IMR-90 (cell line): ENCODE results near the gene DNAJB4. TPM values are rescaled to one million over a fixed set of nuclear protein-coding genes. Genes with fewer than 3 reads are reported as not detected.

Experiments used
- ATAC-seq: fragments of 200-7000 bp; cut with Tn5 transposase; 2 replicates; pipeline ENCODE4 v1.9.1; 2020; ENCODE audit warnings: low read depth, mild to moderate bottlenecking, moderate library complexity
- BruUV-seq: library from RNA; stranded (reverse); fragments of 400-500 nt; replicated peaks from 2 replicates; lab custom pipeline; 2021; lab: Mats Ljungman, UMichigan
- CTCF ChIA-PET: fragments of 300-600 bp; formaldehyde crosslinking; extraction: SDS; loops from one replicate; lab custom pipeline; 2021; ENCODE audit warnings: antibody characterized with exemption; lab: Yijun Ruan, JAX
- POLR2A ChIA-PET: fragments of 300-600 bp; sonication (Branson Sonifier 250); formaldehyde crosslinking; loops from one replicate; lab custom pipeline; 2022; ENCODE audit warnings: antibody characterized with exemption; ENCODE audit not compliant: unreplicated experiment; lab: Charles Lee
- DNase-seq: peaks from one replicate; pipeline ENCODE4 v3.0.0; 2013
- H2AFZ ChIP-seq: replicated peaks from 2 replicates; pipeline ENCODE3; 2013; ENCODE audit warnings: low read length, mild to moderate bottlenecking; ENCODE audit not compliant: poor library complexity
- H2AK5ac ChIP-seq: 2 replicates; pipeline ENCODE4 v1.6.1; 2013; ENCODE audit warnings: low read depth, low read length, inconsistent platforms
- H2AK9ac ChIP-seq: replicated peaks from 2 replicates; pipeline ENCODE3; 2013; ENCODE audit warnings: mild to moderate bottlenecking, low read depth, low read length, moderate library complexity; ENCODE audit not compliant: poor library complexity
- H2BK120ac ChIP-seq: 2 replicates; pipeline ENCODE4 v1.6.1; 2013; ENCODE audit warnings: low read depth, low read length, inconsistent platforms
- H2BK15ac ChIP-seq: 3 replicates; pipeline ENCODE4 v1.6.1; 2013; ENCODE audit warnings: low read depth, low read length, inconsistent platforms
- H2BK20ac ChIP-seq: 2 replicates; pipeline ENCODE4 v1.6.1; 2013; ENCODE audit warnings: low read depth, mild to moderate bottlenecking, inconsistent platforms, low read length, moderate library complexity
- H2BK5ac ChIP-seq: 2 replicates; pipeline ENCODE4 v1.6.1; 2013; ENCODE audit warnings: mild to moderate bottlenecking, low read depth, low read length, inconsistent platforms; ENCODE audit not compliant: poor library complexity, severe bottlenecking
- H3K14ac ChIP-seq: replicated peaks from 2 replicates; pipeline ENCODE4 v1.6.1; 2013; ENCODE audit warnings: low read depth, low read length, inconsistent platforms
- H3K18ac ChIP-seq: 2 replicates; pipeline ENCODE4 v1.6.1; 2013; ENCODE audit warnings: low read depth, low read length, control low read depth
- H3K23ac ChIP-seq: 2 replicates; pipeline ENCODE4 v1.6.1; 2013; ENCODE audit warnings: low read depth, low read length, inconsistent platforms
- H3K27ac ChIP-seq: 2 replicates; pipeline ENCODE4 v1.5.1; 2013; ENCODE audit warnings: mild to moderate bottlenecking, control low read depth, low read length; ENCODE audit not compliant: insufficient read depth
- H3K27me3 ChIP-seq: 2 replicates; pipeline ENCODE4 v1.6.1; 2013; ENCODE audit warnings: low read length; ENCODE audit not compliant: control insufficient read depth, insufficient read depth
- H3K36me3 ChIP-seq: 2 replicates; pipeline ENCODE4 v1.6.1; 2013; ENCODE audit warnings: low read length, mixed read lengths; ENCODE audit not compliant: control insufficient read depth, insufficient read depth
- H3K4ac ChIP-seq: 2 replicates; pipeline ENCODE4 v1.6.1; 2013; ENCODE audit warnings: low read depth, low read length, inconsistent platforms
- H3K4me1 ChIP-seq: 2 replicates; pipeline ENCODE4 v1.6.1; 2013; ENCODE audit warnings: low read length, mixed read lengths; ENCODE audit not compliant: control insufficient read depth, insufficient read depth
- H3K4me2 ChIP-seq: 2 replicates; pipeline ENCODE4 v1.6.1; 2013; ENCODE audit warnings: low read depth, mild to moderate bottlenecking, control low read depth, low read length, moderate library complexity
- H3K4me3 ChIP-seq: 2 replicates; pipeline ENCODE4 v1.5.1; 2013; ENCODE audit warnings: low read depth, mild to moderate bottlenecking, control low read depth, low read length, moderate library complexity; ENCODE audit not compliant: insufficient read depth
- H3K56ac ChIP-seq: 2 replicates; pipeline ENCODE4 v1.6.1; 2013; ENCODE audit warnings: low read length, inconsistent platforms; ENCODE audit not compliant: insufficient read depth; ENCODE audit errors: extremely low read depth
- H3K79me1 ChIP-seq, 2 experiments: 2 replicates each; pipeline ENCODE4 v1.6.1; 2013; ENCODE audit warnings: low read length in 2 of 2, inconsistent platforms in 1 of 2, low read depth in 1 of 2
- H3K9ac ChIP-seq: 2 replicates; pipeline ENCODE4 v1.6.1; 2013; ENCODE audit warnings: low read depth, low read length, control low read depth
- H3K9me1 ChIP-seq: 2 replicates; pipeline ENCODE4 v1.6.1; 2013; ENCODE audit warnings: low read length, inconsistent platforms; ENCODE audit not compliant: insufficient read depth
- H3K9me3 ChIP-seq: 2 replicates; pipeline ENCODE4 v1.6.1; 2013; ENCODE audit warnings: low read length; ENCODE audit not compliant: control insufficient read depth, insufficient read depth
- H4K20me1 ChIP-seq: 2 replicates; pipeline ENCODE4 v1.6.1; 2013; ENCODE audit warnings: low read length, inconsistent platforms; ENCODE audit not compliant: insufficient read depth
- H4K5ac ChIP-seq: 2 replicates; pipeline ENCODE4 v1.6.1; 2013; ENCODE audit warnings: mild to moderate bottlenecking, low read depth, low read length, control low read depth
- H4K8ac ChIP-seq, 2 experiments: 2 replicates each; pipeline ENCODE4 v1.6.1; 2013; ENCODE audit warnings: low read depth in 2 of 2, low read length in 2 of 2, control low read depth in 1 of 2, inconsistent platforms in 1 of 2
- H4K91ac ChIP-seq: 2 replicates; pipeline ENCODE4 v1.6.1; 2013; ENCODE audit warnings: low read depth, low read length, inconsistent platforms; ENCODE audit not compliant: insufficient read depth
- BHLHE40 ChIP-seq: fragments of 150-350 bp; IDR thresholded peaks from 2 replicates; pipeline ENCODE4 v1.6.1; 2016; ENCODE audit warnings: mild to moderate bottlenecking, low read depth, low read length
- CEBPB ChIP-seq: IDR thresholded peaks from 2 replicates; pipeline ENCODE4 v1.6.1; 2012; ENCODE audit warnings: low read depth, low read length, improper control_type of control experiment
- CHD1 ChIP-seq: IDR thresholded peaks from 2 replicates; pipeline ENCODE4 v1.6.1; 2012; ENCODE audit warnings: low read depth, low read length, improper control_type of control experiment
- CTCF ChIP-seq: conservative IDR thresholded peaks from 2 replicates; pipeline ENCODE4 v1.5.1; 2012; ENCODE audit warnings: mild to moderate bottlenecking, low read depth, low read length, improper control_type of control experiment
- FOS ChIP-seq: fragments of 150-350 bp; IDR thresholded peaks from 2 replicates; pipeline ENCODE4 v1.6.1; 2016; ENCODE audit warnings: low read depth, low read length
- MAFK ChIP-seq: IDR thresholded peaks from 2 replicates; pipeline ENCODE4 v1.6.1; 2012; ENCODE audit warnings: low read depth, low read length, improper control_type of control experiment
- MAZ ChIP-seq: IDR thresholded peaks from 2 replicates; pipeline ENCODE4 v1.6.1; 2012; ENCODE audit warnings: low read depth, mild to moderate bottlenecking, low read length, improper control_type of control experiment, moderate library complexity, borderline replicate concordance
- MXI1 ChIP-seq: IDR thresholded peaks from 2 replicates; pipeline ENCODE4 v1.6.1; 2012; ENCODE audit warnings: low read depth, mild to moderate bottlenecking, low read length, moderate library complexity, borderline replicate concordance
- NFE2L2 ChIP-seq: fragments of 150-350 bp; IDR thresholded peaks from 2 replicates; pipeline ENCODE4 v1.6.1; 2016; ENCODE audit warnings: low read depth, mild to moderate bottlenecking, low read length
- POLR2A ChIP-seq: IDR thresholded peaks from 2 replicates; pipeline ENCODE4 v1.6.1; 2012; ENCODE audit warnings: mild to moderate bottlenecking, low read depth, low read length
- RAD21 ChIP-seq: IDR thresholded peaks from 2 replicates; pipeline ENCODE4 v1.6.1; 2012; ENCODE audit warnings: low read length, improper control_type of control experiment
- RCOR1 ChIP-seq: IDR thresholded peaks from 2 replicates; pipeline ENCODE4 v1.6.1; 2012; ENCODE audit warnings: mild to moderate bottlenecking, low read length, improper control_type of control experiment; ENCODE audit not compliant: insufficient replicate concordance
- RFX5 ChIP-seq: IDR thresholded peaks from 2 replicates; pipeline ENCODE4 v1.8.0; 2012; ENCODE audit warnings: low read depth, mild to moderate bottlenecking, low read length, moderate library complexity
- SMC3 ChIP-seq: fragments of 150-350 bp; IDR thresholded peaks from 2 replicates; pipeline ENCODE4 v1.6.1; 2016; ENCODE audit warnings: low read depth, mild to moderate bottlenecking, antibody characterized with exemption, low read length, moderate library complexity
- WGBS, 2 experiments: methylation state at CpG; one replicate each; pipeline versions ENCODE4 v1.1.5 to v1.1.7; 2013; ENCODE audit warnings: missing lambda C conversion rate in 2 of 2; ENCODE audit not compliant: insufficient read length in 1 of 2; ENCODE audit errors: extremely low coverage in 2 of 2; 5-methylcytosine and 5-hydroxymethylcytosine counted together
- dilution Hi-C: fragments of 300-500 bp; cut with HindIII; formaldehyde crosslinking; loops from one replicate; pipeline ENCODE4 v1.14.3; 2018; ENCODE audit warnings: low sequenced_read_pairs; ENCODE audit not compliant: unreplicated experiment
- in situ Hi-C: fragments of 300-500 bp; cut with MboI; formaldehyde crosslinking; loops from 3 replicates; pipeline ENCODE4 v1.14.3; 2019; ENCODE audit warnings: low sequenced_read_pairs, inconsistent platforms, mixed read lengths
- intact Hi-C: fragments of 100-400 bp; cut with micrococcal nuclease; formaldehyde crosslinking; loops from 2 replicates; pipeline ENCODE4 v1.10.0; 2022
- polyA plus RNA-seq, 3 experiments: library from polyadenylated mRNA; depleted of rRNA; stranded (reverse); fragments of >200 nt; gene quantifications; 2 replicates each; pipeline ENCODE4 v1.2.3, GENCODE V29; 2012; ENCODE audit warnings: low replicate concordance in 1 of 3
- total RNA-seq: library from RNA; depleted of rRNA; stranded (reverse); fragments of >200 nt; gene quantifications from 2 replicates; pipeline ENCODE4 v1.2.3, GENCODE V29; 2012
- TF ChIP-seq, protein P1 (sequence below): fragments of 150-350 bp; IDR thresholded peaks from 2 replicates; pipeline ENCODE4 v1.6.1; 2017; ENCODE audit warnings: mild to moderate bottlenecking, antibody characterized with exemption, low read length, low read depth
- TF ChIP-seq, protein P2 (sequence below): fragments of 150-350 bp; IDR thresholded peaks from 2 replicates; pipeline ENCODE4 v1.6.1; 2016; ENCODE audit warnings: low read depth, mild to moderate bottlenecking, low read length, moderate library complexity, borderline replicate concordance

Gene DNAJB4
- total and polyA plus RNA-seq, 2 of the 4 experiments (the other 2 are of a cell fraction): 30.6 to 31.0 TPM

DNA sequence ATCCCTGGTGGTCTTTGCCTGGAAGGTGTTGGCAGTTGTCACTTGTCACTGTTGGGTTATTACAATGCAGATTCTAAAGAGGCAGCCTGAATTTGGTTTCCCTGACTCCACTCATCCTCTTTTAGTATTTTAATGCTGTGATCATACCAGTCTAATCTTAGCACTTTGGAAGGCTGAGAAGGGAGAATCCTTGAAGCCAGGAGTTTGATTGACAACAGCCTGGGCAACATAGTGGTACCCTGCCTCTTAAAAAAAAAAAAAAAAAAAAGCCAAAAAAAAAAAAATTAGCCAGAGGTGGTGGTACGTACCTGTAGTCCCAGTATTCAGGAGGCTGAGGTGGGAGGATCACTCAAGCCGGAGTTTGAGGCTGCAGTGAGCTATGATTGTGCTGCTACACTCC lies 48.8 kb downstream of the DNAJB4 start:
- no peaks in the 10 kb centered on the region for H3K9me3 ChIP-seq
- no peak overlapping the region for H2BK20ac ChIP-seq
- H2BK5ac ChIP-seq: no peak overlapping the region
- ChIA-PET CTCF (no interaction called here), POLR2A (no interaction called here)
- H3K4me3 ChIP-seq: no peak overlapping the region
- H2AK9ac ChIP-seq: no peak overlapping the region
- in situ Hi-C loops (no loop called here), dilution Hi-C loops (no loop called here), intact Hi-C loops (no loop called here)
- H3K18ac ChIP-seq: no peak overlapping the region
- H3K27me3 ChIP-seq: no peaks in the 10 kb centered on the region
- DNase-seq (no peak), ATAC-seq (no peak)
- no peak overlapping the region for H4K5ac ChIP-seq
- H3K36me3 ChIP-seq: no peaks in the 10 kb centered on the region
- no peaks in the 10 kb centered on the region for H3K79me1 ChIP-seq
- no peak overlapping the region for H3K4ac ChIP-seq
- no peak overlapping the region for H3K14ac ChIP-seq
- H3K4me2 ChIP-seq: no peak overlapping the region
- no peak overlapping the region for H2BK120ac ChIP-seq
- no CpG with 5 or more reads among the region's 2 CpGs for WGBS, 2 experiments
- H3K56ac ChIP-seq: no peak overlapping the region
- no peaks in the 10 kb centered on the region for H3K9me1 ChIP-seq
- H3K23ac ChIP-seq: no peak overlapping the region
- H2AFZ ChIP-seq: no peak overlapping the region
- H3K9ac ChIP-seq: no peak overlapping the region
- no TSS peak for BruUV-seq
- TF ChIP-seq RAD21 (no peak), SMC3 (no peak), CEBPB (no peak), MAFK (no peak), CTCF (no peak), FOS (no peak), RFX5 (no peak), POLR2A (no peak), CHD1 (no peak), RCOR1 (no peak), NFE2L2 (no peak), MXI1 (no peak), MAZ (no peak), BHLHE40 (no peak)
- TF ChIP-seq, protein P1, sequence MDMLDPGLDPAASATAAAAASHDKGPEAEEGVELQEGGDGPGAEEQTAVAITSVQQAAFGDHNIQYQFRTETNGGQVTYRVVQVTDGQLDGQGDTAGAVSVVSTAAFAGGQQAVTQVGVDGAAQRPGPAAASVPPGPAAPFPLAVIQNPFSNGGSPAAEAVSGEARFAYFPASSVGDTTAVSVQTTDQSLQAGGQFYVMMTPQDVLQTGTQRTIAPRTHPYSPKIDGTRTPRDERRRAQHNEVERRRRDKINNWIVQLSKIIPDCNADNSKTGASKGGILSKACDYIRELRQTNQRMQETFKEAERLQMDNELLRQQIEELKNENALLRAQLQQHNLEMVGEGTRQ: no peak
- TF ChIP-seq, protein P2, sequence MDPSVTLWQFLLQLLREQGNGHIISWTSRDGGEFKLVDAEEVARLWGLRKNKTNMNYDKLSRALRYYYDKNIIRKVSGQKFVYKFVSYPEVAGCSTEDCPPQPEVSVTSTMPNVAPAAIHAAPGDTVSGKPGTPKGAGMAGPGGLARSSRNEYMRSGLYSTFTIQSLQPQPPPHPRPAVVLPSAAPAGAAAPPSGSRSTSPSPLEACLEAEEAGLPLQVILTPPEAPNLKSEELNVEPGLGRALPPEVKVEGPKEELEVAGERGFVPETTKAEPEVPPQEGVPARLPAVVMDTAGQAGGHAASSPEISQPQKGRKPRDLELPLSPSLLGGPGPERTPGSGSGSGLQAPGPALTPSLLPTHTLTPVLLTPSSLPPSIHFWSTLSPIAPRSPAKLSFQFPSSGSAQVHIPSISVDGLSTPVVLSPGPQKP: no peak
- no peak overlapping the region for H2BK15ac ChIP-seq
- no peak overlapping the region for H3K27ac ChIP-seq
- H4K20me1 ChIP-seq: no peaks in the 10 kb centered on the region
- no peak overlapping the region for H4K8ac ChIP-seq
- H3K4me1 ChIP-seq: no peaks in the 10 kb centered on the region
- no peak overlapping the region for H2AK5ac ChIP-seq
- H4K91ac ChIP-seq: no peak overlapping the region
